ENCODE measurements around the gene RAX. TPM values are rescaled to one million over a fixed set of nuclear protein-coding genes. Genes with fewer than 3 reads are reported as not detected.

The RAX gene
- total and polyA plus RNA-seq, 10 of the 15 experiments (the other 5 are each of a cell fraction or from before 2014, with no cell fraction given), result not detected

DNA sequence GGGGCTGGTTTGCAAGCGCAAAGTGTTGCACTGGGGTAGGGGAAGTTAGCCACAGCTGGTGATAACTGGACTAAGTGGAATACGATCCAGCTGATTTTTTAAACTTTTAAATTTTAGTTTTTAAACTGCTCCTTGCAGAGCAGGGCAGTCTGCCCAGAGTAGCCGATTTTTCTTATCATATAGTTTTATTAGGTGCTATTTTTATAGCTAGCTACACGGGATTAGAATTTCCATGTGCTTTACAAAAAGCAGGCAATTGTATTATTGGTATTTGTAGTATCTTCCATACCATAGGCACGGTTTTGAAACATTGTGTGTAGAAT is 35.6 kb upstream of the RAX start (continued):
- TF ChIP-seq, protein P1, sequence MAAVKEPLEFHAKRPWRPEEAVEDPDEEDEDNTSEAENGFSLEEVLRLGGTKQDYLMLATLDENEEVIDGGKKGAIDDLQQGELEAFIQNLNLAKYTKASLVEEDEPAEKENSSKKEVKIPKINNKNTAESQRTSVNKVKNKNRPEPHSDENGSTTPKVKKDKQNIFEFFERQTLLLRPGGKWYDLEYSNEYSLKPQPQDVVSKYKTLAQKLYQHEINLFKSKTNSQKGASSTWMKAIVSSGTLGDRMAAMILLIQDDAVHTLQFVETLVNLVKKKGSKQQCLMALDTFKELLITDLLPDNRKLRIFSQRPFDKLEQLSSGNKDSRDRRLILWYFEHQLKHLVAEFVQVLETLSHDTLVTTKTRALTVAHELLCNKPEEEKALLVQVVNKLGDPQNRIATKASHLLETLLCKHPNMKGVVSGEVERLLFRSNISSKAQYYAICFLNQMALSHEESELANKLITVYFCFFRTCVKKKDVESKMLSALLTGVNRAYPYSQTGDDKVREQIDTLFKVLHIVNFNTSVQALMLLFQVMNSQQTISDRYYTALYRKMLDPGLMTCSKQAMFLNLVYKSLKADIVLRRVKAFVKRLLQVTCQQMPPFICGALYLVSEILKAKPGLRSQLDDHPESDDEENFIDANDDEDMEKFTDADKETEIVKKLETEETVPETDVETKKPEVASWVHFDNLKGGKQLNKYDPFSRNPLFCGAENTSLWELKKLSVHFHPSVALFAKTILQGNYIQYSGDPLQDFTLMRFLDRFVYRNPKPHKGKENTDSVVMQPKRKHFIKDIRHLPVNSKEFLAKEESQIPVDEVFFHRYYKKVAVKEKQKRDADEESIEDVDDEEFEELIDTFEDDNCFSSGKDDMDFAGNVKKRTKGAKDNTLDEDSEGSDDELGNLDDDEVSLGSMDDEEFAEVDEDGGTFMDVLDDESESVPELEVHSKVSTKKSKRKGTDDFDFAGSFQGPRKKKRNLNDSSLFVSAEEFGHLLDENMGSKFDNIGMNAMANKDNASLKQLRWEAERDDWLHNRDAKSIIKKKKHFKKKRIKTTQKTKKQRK (IDR thresholded peaks at IDR 0.05; ENCODE audit: low read depth, low read length), result no peak
- no peak for TF ChIP-seq BHLHE40 (IDR thresholded peaks at IDR 0.05; ENCODE audit: borderline replicate concordance in 1 of 2, low read depth in 2 of 2, low read length in 1 of 2)

DNA sequence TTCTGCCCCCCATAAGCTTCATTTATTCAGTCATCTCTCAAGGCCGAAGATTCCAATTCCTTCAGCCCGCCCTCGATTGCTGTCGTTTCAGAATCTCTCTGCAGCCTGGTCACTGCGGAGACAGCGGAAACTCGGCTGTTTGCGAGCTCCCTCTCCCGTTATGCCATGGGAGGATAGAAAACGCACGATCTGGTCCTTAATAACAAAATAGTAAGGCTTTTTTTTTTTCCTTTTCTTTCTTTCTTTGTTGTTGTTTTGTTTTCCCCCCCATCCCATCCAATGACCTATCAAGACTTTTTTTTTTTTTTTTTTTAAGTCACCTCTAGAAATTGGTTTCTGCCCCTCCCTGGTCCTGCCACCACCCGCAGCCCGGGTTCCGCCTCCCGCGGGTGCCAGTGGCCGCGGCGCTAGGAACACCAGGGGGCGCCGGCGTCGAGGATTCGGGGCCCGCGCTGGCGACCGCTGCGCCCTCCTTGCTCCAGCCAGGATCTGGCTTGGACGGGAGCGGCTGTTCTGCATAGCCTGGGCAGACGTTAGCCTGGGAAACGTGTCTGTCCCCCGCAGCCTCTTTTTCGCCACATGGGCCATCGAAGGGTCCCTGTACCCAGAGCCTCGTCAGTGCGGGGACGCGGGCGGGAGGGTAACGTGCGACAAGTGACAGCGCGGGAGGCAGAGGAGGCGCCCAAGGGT is 35.1 kb upstream of the RAX start:
- no peaks in the 10 kb centered on the region for H3K36me3 ChIP-seq (ENCODE audit: control insufficient read depth in 2 of 2, insufficient read depth in 2 of 2, low read length in 1 of 2)
- peak overlapping the region; percentile 75 for H2AFZ ChIP-seq (ENCODE audit: control insufficient read depth, low read depth, low read length)
- H4K20me1 ChIP-seq (ENCODE audit: control insufficient read depth, insufficient read depth), result no peaks in the 10 kb centered on the region
- H3K27me3 ChIP-seq (replicated peaks in 1 of 2; ENCODE audit: control insufficient read depth in 2 of 2, insufficient read depth in 2 of 2, low read length in 1 of 2), result peaks cover 3 to 4% of the 10 kb centered on the region in 2 experiments; a peak in 2 of 4 replicates
- no peaks in the 10 kb centered on the region for H3K79me2 ChIP-seq (ENCODE audit: control insufficient read depth, insufficient read depth, low read length)
- intact Hi-C loops (cut with micrococcal nuclease; ENCODE audit: unreplicated experiment), result loop anchor here (1.0 to 2.0 kb wide), 2 partner anchors 59 to 94 kb away; no protein-coding TSS in a partner anchor
- no TSS peak for BruUV-seq (replicated peaks)
- no peaks in the 10 kb centered on the region for H3K9me3 ChIP-seq (replicated peaks; ENCODE audit: control insufficient read depth, insufficient read depth, low read length)
- RAD21 ChIA-PET (ENCODE audit: unreplicated experiment), result interaction anchor here (0.6 to 4.8 kb wide), 5 partner anchors 10 to 474 kb away, joined by 3 to 46 read pairs (median 3); partner anchors contain the start of gene CPLX4
- SMC1A ChIA-PET (ENCODE audit: uncharacterized antibody, unreplicated experiment), result interaction anchor here (0.6 to 5.2 kb wide), 9 partner anchors 48 to 1133 kb away, joined by 3 to 72 read pairs (median 4); no protein-coding TSS in a partner anchor
- DNase-seq (ENCODE audit: low read depth, low spot score), result no peak
- POLR2A ChIA-PET, result no interaction called here
- H3K4me1 ChIP-seq (ENCODE audit: control insufficient read depth, insufficient read depth, low read length), result no peaks in the 10 kb centered on the region
- no peak overlapping the region for H3K27ac ChIP-seq (ENCODE audit: control insufficient read depth, insufficient read depth)
- peak overlapping the region; percentile 72 for H3K4me2 ChIP-seq (ENCODE audit: control insufficient read depth, insufficient read depth)
- H3K4me3 ChIP-seq, result peak overlapping the region; percentile 55; the same call in 1 of the 2 replicates
- no peak overlapping the region for H3K9ac ChIP-seq (ENCODE audit: control insufficient read depth, insufficient read depth, low read length)
- peak; percentile 99 for ATAC-seq
- in situ Hi-C loops (cut with MboI), result no loop called here
- WGBS (ENCODE audit: insufficient coverage, insufficient replicate concordance, low lambda C conversion rate, missing lambda C conversion rate), result 9% methylated on average over 46 of the region's 46 CpGs
- CTCF ChIA-PET, result interaction anchor here (0.6 to 10.6 kb wide), 23 partner anchors 8 to 744 kb away, joined by 3 to 165 read pairs (median 3); partner anchors contain the start of gene CPLX4
- no peak for FAIRE-seq
- TF ChIP-seq, protein P2, sequence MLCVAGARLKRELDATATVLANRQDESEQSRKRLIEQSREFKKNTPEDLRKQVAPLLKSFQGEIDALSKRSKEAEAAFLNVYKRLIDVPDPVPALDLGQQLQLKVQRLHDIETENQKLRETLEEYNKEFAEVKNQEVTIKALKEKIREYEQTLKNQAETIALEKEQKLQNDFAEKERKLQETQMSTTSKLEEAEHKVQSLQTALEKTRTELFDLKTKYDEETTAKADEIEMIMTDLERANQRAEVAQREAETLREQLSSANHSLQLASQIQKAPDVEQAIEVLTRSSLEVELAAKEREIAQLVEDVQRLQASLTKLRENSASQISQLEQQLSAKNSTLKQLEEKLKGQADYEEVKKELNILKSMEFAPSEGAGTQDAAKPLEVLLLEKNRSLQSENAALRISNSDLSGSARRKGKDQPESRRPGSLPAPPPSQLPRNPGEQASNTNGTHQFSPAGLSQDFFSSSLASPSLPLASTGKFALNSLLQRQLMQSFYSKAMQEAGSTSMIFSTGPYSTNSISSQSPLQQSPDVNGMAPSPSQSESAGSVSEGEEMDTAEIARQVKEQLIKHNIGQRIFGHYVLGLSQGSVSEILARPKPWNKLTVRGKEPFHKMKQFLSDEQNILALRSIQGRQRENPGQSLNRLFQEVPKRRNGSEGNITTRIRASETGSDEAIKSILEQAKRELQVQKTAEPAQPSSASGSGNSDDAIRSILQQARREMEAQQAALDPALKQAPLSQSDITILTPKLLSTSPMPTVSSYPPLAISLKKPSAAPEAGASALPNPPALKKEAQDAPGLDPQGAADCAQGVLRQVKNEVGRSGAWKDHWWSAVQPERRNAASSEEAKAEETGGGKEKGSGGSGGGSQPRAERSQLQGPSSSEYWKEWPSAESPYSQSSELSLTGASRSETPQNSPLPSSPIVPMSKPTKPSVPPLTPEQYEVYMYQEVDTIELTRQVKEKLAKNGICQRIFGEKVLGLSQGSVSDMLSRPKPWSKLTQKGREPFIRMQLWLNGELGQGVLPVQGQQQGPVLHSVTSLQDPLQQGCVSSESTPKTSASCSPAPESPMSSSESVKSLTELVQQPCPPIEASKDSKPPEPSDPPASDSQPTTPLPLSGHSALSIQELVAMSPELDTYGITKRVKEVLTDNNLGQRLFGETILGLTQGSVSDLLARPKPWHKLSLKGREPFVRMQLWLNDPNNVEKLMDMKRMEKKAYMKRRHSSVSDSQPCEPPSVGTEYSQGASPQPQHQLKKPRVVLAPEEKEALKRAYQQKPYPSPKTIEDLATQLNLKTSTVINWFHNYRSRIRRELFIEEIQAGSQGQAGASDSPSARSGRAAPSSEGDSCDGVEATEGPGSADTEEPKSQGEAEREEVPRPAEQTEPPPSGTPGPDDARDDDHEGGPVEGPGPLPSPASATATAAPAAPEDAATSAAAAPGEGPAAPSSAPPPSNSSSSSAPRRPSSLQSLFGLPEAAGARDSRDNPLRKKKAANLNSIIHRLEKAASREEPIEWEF (IDR thresholded peaks at IDR 0.05; ENCODE audit: insufficient replicate concordance, low read depth, low read length), result no peak
- TF ChIP-seq, protein P3, sequence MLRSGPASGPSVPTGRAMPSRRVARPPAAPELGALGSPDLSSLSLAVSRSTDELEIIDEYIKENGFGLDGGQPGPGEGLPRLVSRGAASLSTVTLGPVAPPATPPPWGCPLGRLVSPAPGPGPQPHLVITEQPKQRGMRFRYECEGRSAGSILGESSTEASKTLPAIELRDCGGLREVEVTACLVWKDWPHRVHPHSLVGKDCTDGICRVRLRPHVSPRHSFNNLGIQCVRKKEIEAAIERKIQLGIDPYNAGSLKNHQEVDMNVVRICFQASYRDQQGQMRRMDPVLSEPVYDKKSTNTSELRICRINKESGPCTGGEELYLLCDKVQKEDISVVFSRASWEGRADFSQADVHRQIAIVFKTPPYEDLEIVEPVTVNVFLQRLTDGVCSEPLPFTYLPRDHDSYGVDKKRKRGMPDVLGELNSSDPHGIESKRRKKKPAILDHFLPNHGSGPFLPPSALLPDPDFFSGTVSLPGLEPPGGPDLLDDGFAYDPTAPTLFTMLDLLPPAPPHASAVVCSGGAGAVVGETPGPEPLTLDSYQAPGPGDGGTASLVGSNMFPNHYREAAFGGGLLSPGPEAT (IDR thresholded peaks at IDR 0.05; ENCODE audit: low read depth), result no peak
- TF ChIP-seq SUZ12 (IDR thresholded peaks at IDR 0.05; ENCODE audit: unreplicated experiment) (peak; percentile 44), POLR2A (IDR thresholded peaks at IDR 0.05; ENCODE audit: low read depth, low read length) (no peak), RAD51 (IDR thresholded peaks at IDR 0.05) (no peak), BCL11A (IDR thresholded peaks at IDR 0.05; ENCODE audit: low read depth, low read length) (no peak), RB1 (IDR thresholded peaks at IDR 0.05; ENCODE audit: borderline replicate concordance) (peak; percentile 67; the same call in 1 of the 2 replicates), ZSCAN29 (IDR thresholded peaks at IDR 0.05) (no peak)
